Amniotic epithelial cell (primary cell): ENCODE results near the gene DNAJB11.
"Not testable (repeated sequence)": the region's sequence is repeated elsewhere in the genome, so short reads cannot be mapped to it uniquely, and the experiment has no call there.

Source experiments
- DNase-seq: peaks from one replicate; pipeline ENCODE4 v3.0.0-alpha.2; 2010; ENCODE audit warnings: low read depth

The DNAJB11 gene

DNA sequence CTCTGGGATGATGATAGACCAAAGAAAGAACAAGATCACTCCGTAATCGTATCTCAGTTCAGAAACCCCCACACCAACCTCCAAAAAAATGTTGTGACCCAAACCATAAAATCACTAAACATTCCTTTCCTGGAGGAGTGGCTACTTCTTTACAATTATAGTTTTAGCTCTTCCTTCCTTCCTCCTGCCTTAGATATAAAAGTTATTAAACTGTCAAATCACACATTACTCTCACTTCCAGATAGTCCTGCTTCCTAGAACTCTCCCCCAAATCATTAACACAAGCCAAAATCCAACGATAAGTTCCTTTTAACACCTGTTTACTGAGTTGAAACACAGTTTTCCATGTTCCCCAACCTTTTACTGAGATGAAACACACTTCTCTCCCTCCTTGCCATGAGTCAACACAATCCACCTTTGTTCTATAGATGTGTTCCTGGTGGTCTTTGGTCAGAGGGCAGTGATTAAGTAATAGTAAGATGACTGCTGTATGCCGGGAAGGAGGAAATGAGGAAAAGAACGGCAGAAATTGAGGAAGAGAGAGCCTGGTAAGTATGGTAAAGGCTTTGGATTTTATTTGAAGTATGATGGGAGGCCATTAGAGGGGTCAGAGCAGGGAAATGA, 18.0 kb upstream of the DNAJB11 start:
- DNase-seq, result no peak

DNA sequence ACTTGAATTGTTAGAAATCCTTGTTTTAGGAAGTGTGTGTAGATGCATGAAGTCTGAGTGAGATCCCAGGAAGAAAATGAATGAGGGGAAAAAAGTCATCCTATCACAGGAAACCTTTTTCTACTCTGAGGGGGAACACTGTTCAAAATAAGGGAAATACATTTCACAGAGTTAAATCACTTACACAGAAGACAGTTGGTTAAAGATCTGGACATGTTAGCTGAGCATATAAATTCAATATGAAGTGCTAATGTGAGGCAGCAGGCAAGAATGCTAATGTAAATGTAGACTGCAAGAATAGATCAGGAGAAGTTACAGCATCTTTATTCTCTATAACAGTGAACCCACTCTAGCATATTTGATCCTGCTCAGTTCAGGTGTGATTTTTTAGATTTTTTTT, 5.9 kb upstream of the DNAJB11 start:
- DNase-seq, result no peak

DNA sequence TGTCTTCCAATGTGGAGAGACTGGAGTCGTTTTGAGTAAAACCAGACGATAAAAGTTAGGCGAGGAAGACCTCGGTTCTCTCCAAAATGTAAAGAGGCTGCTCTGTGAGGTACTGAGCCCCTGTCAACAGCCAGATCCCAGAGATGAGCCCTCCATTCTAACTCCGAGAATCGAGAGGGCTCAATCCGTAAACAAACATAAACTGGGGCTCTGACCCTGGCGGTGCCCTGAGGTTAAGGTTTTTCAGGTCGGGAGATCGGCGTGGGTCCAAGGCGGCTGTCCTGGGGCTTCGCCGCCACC, 3.8 kb upstream of the DNAJB11 start:
- DNase-seq, result no peak

DNA sequence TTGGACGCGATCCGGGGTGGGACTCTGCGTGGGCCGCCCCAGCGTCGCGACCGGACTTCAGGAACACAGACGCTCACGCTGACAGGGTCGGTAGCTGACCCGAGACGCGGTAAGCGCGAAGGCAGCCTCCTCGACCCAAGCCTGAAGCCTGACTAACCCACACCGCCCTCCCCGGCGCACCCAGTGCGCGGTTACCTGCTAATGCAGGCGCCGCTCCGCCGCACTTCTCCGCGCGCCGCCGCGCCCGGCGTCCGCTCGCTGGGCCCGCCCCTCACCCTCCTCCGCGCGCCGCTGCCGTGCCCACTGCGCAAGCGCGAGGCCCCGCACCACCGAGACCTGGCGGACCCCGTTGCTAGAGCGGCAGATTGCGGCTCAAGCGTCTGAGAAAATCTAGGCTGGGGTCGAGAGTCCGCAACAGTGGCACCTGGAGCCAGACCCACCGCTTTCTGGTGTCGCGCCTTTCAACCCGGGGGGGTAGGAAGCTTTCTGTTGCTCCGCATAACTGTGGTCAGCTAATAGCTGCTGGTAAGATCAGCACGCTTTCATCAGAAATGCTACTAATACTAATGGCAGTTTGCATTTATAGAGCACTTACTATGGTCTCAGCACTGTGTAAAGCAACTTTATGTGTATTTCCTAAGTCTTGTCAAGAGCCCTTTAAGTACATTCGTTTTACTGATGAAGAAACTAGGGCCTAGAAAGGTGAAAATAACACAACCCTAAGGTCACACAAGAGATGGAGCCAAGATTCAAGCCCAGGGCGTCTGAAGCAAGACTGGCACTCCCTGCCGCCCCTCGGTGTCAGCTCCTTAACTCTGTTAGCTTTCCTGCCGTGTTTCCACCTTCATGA, 3.2 kb upstream of the DNAJB11 start, which contains the start of gene TBCCD1:
TSS of gene TBCCD1 (minus strand) at position 268 of the 850 bp plus-strand sequence. CDS start 3,010 bp downstream, outside the sequence.
- peak; percentile 78 for DNase-seq

DNA sequence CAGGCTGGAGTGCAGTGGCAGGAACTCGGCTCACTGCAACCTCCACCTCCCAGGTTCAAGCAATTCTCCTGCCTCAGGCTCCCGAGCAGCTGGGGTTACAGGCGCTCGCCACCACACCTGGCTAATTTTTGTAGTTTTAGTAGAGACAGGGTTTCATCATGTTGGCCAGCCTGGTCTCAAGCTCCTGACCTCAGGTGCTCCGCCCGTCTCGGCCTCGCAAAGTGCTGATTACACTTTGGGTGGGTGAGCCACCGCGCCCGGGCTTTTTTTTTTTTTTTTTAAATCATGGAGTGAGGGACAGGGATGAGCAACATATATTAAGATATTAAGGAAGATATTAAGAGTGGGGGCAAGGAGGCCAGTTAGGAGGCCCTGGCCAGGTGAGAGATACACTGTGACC, 1.2 kb upstream of the DNAJB11 start:
- DNase-seq, result not testable (repeated sequence)

DNA sequence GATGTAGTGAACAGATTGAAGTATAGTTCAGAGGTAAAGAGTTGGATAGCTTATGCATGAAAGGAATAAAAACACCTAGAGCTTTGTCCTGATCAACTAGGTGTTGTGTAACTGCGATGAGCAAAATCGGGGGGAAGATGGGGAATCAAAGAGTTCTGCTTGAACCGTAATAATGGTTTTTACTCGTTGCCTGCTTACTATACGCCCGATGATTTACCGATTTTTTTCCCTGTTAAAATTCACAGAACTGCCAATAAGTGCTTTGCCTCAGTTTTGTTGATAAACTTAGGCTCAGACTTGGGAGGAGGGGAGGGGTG, 783 bp upstream of the DNAJB11 start:
- no peak for DNase-seq

DNA sequence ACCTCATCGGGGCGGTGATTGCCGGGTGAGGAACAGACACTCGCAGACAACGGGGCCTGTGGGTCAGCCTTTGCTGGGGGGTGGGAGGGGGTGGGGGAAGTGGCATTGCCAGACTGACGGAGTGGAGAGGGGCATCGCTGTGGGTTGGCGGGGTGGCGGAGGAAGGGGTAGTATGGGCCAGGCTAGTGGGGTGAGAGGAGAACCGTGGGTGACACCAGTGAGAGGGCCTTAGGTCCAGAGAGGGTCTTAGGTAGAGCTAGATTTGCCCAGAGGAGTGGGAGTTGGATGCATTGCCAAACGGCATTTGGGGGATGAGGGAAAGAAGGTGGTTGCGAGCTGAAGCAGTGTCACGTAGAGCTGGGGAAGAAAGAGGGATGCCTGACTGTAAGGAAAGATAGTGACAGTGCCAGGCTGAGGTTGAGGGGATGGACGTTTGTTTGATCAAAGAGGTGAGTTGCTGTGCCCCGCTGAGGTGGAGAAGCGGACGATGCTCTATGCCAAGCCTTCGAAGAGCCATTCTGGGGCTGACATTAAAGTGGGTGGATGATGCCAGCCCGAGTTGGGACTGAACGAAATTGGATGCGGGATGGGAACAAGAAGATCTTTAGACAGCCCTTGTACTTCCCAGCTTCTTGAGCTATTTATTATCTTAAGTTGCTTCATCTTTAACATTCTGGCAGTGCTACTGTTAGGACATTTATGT, 572 bp downstream of the DNAJB11 start:
- DNase-seq, result no peak

DNA sequence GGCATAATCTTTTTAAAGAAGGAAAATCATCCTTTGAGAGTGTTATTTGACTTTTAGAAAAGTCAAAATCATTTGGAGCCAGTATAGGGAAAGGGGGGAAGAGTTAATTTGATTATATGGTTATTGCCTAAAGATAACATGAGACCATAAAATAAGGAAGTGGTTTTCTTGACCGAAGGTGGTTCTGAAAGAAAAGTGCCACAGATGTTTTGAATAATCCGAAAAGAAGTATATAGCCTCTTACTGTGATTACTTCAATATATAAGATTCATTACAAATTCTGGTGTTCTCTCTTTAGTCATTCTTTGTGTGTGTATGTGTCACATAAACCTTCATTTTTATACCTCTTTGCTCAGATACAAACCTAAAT, 1.1 kb downstream of the DNAJB11 start:
- DNase-seq, result no peak

DNA sequence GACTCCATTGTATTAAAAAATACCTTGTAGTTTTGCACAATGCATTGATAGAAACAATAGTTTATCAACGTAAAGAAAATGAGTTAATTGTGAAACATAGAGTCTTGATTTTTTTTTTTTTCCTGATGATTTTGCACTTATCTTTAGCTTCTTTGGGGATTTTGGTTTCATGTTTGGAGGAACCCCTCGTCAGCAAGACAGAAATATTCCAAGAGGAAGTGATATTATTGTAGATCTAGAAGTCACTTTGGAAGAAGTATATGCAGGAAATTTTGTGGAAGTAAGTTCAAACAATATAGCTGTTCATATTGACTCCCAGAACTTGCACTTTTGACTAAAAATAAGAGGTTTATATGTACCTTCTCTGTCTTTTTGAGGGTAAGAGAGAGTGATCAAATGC, 7.0 kb downstream of the DNAJB11 start:
- DNase-seq, result no peak

DNA sequence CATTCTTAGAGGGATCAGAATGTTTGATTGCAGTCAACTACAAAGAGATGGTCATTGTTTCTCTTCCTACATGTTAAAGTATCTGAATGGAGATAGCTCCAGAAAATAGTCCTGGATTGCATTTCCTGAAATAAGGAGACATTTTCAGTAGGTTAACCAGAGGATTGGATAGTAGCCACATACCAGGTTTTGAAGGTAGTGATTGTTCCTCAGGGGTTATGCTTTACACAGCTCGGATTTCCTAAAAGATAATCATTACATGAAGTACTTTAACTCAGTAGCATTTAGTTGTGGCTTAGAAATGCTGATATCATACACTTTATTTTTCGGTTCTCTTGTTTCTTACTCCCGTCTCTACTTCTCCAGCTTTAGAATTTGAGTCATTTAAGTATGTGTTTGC, 10.3 kb downstream of the DNAJB11 start:
- DNase-seq, result no peak

DNA sequence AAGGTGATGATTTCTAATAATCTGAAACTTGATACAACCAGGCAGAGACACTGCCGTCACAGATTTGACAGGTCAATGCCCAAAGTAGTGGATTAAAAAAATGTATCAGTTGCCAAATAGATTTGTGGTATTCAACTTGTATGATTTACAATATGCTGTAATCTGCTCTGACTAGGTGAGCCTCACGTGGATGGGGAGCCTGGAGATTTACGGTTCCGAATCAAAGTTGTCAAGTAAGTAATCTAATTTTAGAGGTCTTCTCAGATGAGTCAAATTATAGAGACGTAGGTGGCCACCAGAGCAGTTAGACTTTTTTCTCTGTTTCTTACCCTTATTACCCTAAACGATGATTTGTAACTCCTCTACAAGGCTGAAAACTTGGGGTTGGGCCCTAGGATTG, 12.0 kb downstream of the DNAJB11 start:
- DNase-seq, result no peak

DNA sequence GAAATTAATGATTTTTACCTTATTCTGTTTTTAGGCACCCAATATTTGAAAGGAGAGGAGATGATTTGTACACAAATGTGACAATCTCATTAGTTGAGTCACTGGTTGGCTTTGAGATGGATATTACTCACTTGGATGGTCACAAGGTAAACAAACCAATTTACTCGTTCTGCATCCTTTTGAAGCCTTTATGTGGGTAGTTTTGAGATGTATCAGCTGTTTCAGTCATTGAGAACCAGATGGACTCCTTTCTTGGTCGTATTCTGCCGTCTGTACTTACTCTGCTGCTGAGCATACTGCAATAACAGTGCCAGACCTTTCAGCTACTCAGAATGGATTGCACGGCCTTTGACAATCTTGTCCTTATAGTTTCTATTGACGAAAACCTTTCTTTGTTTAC, 13.3 kb downstream of the DNAJB11 start:
- DNase-seq, result no peak

DNA sequence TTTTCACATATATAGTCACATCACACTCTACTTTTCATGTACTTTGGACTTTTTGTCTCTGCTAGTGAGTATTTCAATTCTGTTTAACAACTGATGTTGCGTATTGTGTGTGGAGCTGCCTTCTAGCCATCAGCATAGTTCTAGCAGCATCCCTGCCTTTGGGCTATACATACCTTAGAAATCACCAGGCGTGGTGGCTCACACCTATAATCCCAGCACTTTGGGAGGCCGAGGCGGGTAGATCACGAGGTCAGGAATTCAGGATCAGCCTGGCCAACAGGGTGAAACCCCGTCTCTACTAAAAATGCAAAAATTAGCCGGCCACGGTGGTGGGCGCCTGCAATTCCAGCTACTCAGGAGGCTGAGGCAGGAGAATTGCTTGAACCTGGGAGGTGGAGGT, 15.7 kb downstream of the DNAJB11 start:
- not testable (repeated sequence) for DNase-seq

DNA sequence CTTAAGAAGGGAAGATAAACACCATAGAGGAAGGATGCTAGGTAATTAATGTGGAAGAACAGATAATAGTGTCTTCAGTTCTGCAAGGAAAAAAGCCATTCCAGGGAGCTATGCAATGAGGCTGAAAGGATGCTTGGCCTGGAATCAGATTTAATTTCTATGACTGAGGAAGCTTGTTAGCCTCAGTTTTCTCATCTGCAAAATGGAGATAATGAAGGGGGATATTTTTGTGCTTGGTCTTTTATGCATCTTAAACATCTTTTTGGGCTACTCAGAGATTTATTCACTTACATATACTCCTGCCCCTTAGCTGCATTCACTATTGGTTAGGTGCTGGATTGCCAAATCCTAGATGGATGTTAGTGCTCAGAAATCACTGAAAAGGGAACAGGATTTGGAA, 16.7 kb downstream of the DNAJB11 start:
- no peak for DNase-seq

DNA sequence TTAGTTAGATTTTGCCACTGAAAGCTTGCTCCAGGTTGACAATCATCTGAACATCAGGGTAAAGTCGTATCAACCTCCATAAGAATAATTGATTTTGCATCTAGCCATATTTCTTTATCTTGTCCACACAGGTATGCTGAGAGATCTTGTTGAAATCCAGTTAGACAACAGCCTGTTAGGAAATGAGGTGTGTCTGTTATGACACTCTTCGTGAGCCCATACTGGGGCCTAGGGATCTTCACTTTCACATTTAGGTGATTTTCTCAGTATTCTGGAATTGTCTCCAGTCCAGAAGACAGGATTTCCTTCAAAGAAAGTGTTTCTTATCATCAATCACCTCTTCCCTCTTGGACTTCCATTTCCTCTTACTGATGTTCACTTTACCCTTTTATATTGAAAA, 18.1 kb downstream of the DNAJB11 start:
- DNase-seq, result peak; percentile 19

DNA sequence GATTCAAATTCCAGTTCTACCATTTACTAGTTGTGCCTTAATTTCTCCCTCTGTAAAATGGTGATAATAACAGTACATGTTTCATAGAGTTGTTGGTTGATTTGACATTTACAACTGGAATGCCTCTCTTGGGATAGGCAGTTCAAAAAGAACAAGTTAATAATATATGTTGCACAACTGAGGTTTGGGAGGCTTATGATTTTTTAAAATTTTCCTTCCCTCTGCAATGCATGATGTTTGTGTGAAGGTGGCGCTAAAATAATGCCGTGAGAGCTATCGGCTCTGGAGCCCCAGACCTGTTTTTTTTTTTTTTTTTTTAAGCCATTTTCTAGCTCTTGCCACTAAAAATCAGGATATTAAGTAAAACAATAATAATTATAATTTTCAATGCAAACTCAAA, 18.6 kb downstream of the DNAJB11 start:
- peak; percentile 37 for DNase-seq

DNA sequence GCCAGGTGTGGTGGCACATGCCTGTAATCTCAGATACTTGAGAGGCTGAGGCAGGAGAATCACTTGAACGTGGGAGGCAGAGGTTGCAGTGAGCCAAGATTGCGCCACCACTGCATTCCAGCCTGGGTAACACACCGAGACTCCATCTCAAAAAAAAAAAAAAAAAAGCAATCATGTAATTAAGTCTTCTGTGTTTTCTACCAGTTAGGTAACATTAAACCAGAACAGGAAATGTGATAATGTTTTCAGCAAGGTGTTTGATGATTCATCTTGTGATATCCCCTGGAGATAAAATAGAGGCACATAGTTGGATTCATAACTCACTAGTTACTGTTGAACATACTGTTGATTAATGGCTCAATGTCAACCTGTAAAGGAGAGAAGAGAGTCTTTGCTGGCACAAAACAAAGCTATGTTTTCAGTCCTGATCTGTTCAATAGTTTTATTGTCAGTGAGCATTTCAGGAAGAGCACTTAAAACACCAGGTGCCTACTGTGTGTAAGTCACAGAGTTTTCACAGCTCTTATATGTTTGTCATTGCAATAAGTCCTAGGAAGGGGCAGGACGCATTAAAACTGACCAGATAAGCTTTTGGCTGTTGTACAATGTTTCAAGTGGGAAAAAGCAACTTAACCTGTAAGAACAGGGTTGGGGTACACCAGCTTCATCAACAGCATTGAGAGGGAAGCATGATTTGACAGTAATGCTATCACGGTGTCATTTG, 19.5 kb downstream of the DNAJB11 start:
- peak; percentile 80 for DNase-seq

DNA sequence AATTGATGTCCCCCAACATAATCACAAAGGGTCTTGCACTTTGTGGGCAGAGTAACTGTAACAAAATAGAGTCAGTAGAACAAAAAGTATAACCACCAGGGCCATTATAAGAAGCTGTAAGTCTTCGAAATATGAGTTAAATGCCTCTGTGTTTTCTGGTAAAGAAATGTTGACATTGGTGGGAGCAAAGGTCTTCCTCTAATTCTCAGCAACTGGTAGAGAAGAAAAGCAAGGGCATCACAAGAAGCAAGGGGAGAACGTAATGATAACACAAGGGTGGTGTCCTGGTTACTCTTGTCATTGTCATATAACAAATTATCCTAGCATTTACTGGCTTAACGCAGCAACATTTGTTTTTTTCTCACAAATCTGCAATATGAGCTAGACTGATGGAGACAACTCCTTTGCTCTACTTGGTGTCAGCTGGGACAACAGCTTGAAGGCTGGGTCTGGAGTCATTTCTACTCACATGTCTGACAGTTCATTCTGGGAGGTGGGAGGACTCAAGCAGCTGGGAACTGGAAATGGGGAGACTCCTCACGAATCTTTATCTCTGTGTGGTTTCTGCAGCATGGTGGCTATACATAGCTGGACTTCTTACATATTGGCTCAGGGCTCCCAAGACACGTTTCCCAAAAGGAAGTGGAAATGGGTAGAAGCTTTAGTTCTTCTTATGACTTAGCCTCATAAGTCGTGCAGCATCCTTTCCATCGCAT, 20.2 kb downstream of the DNAJB11 start:
- DNase-seq, result no peak

DNA sequence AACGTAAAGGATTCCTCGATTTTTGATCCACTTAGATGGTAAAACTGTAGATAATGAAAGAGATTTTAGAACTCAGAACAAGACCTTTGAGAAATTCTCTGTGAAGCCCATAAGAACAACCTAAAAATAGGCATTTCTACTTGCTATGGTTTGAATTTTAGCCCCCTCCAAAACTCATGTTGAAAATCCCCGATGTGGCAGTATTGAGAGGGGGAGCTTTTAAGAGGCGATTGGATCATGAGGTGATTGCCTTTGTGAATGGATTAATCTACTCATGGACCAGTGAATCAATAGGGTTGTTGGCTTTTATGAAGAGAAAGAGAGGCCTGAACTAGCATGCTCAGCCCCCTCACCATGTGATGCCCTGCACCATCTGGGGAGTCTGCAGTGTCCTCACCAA, 22.2 kb downstream of the DNAJB11 start:
- no peak for DNase-seq

DNA sequence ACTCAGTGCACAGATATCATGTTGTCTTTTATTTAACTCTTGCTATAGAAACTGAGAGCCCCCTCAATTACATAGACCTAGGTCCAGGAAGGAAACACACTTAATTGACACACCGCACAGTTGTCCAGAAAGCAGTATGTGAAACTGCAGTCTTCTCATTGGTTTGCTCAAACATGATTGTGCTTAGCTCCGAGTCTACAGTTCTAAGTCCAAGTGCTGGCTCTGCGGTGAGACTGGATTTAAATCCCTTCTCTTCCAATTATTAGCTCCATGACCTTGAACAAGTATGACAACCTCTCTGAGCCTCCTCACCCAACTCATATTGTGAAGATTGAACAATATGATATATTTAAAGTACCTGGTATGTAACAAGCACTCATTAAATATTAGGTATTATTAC, 23.3 kb downstream of the DNAJB11 start:
- no peak for DNase-seq

DNA sequence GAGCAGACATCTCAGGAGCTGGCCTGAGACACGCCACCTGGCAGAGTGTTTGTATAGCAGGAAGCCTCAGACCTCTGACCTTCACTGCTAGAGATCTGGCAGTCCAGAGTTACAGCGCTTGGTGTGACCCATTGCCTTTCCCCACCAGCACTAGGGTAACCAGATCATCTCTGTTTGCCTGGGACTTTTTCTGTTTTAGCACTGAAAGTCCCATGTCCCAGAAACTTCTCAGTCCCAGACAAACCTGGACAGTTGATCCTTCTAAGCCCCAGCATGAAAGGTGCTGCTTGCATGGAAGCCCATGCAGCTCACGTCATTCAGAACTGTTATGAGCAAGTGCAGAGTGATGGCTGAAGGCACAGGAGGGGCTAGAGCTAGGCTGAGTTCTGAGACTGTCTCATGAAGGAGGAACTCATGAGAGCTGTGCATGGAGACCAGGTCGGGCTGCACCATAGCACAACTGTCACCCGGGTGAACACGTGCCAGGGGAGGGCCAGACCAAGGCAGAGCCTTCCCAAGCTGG, 24.1 kb downstream of the DNAJB11 start:
- DNase-seq, result no peak
